SK-MEL-5 (cell line): Measurements from ENCODE around the gene SCFD2. TPM values are rescaled to one million over a fixed set of nuclear protein-coding genes. Genes with fewer than 3 reads are reported as not detected.

Experiments used
- small RNA-seq, 2 experiments: library from RNA; depleted of rRNA; stranded (forward); fragments of <200 nt; gene quantifications; one replicate each; pipeline ENCODE3, GENCODE V24; 2014
- total RNA-seq: library from RNA; depleted of rRNA; stranded (reverse); fragments of >200 nt; shearing (Covaris generic); gene quantifications from 2 replicates; pipeline ENCODE4 v1.2.3, GENCODE V29; 2014; rRNA removed

SCFD2 gene
- total RNA-seq, 1 experiment from 2014 or later: 25.7 TPM

Small RNAs within 50 kb of the gene (small RNA-seq; reads per million reads assigned to genes)
- gene RNU6-310P: 0 reads per million in 2 experiments

Other genes with a start within 250 kb of the SCFD2 start
- gene FIP1L1, start 11.6 kb upstream of the SCFD2 start, total RNA-seq: 65.7 and 66.5 TPM in 2 replicates
- gene LNX1, start 225.4 kb upstream of the SCFD2 start, total RNA-seq: 0.05 and 0.13 TPM in 2 replicates